ENCODE measurements around the gene PTPN13. TPM values are rescaled to one million over a fixed set of nuclear protein-coding genes. Genes with fewer than 3 reads are reported as not detected.
"Not testable (repeated sequence)": the region's sequence is repeated elsewhere in the genome, so short reads cannot be mapped to it uniquely, and the experiment has no call there.

PTPN13 gene
- total and polyA plus RNA-seq, 12 donors: 0.70 to 5.5 (median 2.7) TPM

DNA sequence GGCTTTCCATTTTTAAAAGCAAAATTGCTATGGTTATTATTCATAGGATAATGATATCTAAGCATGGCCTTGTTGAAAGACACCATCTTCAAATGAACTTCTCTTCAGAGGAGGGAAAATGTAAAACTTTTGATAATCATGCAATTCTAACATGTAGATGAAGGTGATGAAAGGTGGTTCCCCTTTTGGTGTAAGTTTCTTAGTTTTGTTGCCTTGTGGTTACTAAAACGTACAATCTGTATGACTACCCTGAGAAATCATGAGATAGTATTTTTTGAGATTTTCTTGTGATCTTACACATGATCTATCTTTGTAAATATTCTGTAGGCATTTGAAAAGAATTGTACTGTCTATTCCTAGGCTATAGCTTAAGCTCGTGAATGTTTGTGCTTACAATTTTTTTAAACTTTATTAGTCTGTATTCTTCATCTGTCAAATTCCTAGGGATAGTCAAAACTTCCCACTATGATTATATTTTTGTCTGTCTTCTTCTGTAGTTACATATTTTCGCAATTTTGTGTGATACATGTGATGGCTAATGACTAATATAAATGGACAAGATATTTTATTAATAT lies 47.5 kb downstream of the PTPN13 start:
- TF ChIP-seq, protein P1, sequence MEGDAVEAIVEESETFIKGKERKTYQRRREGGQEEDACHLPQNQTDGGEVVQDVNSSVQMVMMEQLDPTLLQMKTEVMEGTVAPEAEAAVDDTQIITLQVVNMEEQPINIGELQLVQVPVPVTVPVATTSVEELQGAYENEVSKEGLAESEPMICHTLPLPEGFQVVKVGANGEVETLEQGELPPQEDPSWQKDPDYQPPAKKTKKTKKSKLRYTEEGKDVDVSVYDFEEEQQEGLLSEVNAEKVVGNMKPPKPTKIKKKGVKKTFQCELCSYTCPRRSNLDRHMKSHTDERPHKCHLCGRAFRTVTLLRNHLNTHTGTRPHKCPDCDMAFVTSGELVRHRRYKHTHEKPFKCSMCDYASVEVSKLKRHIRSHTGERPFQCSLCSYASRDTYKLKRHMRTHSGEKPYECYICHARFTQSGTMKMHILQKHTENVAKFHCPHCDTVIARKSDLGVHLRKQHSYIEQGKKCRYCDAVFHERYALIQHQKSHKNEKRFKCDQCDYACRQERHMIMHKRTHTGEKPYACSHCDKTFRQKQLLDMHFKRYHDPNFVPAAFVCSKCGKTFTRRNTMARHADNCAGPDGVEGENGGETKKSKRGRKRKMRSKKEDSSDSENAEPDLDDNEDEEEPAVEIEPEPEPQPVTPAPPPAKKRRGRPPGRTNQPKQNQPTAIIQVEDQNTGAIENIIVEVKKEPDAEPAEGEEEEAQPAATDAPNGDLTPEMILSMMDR (IDR thresholded peaks at IDR 0.05): no peak
- WGBS, 2 donors: 79 to 84% methylated on average over 3 of the region's 3 CpGs
- H3K4me3 ChIP-seq: no peak overlapping the region
- H3K27ac ChIP-seq: no peak overlapping the region
- no peaks in the 10 kb centered on the region for H3K4me1 ChIP-seq
- DNase-seq: no peak
- intact Hi-C loops (cut with DNase I): no loop called here
- no peaks in the 10 kb centered on the region for H3K27me3 ChIP-seq
- H3K36me3 ChIP-seq: peaks cover 0 to under 1% (median 0%) of the 10 kb centered on the region in 9 donors
- peaks cover 0 to 5% (median 0%) of the 10 kb centered on the region in 11 donors for H3K9me3 ChIP-seq
- ATAC-seq: no peak

DNA sequence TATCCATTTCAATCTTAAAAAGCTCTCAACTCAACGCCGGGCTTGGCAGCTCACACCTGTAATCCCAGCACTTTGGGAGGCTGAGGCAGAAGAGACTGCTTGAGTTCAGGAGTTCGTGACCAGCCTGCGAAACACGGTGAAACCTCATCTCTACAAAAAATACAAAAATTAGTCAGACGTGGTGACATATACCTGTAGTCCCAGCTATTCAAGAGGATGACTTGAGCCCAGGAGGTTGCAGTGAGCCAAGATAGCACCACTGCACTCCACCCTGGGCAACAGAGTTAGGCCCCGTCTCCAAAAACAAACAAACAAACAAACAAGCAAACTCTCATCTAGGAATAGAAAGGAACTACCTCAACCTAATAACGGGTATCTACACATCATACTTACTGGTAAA lies 50.8 kb downstream of the PTPN13 start:
- no peaks in the 10 kb centered on the region for H3K36me3 ChIP-seq
- intact Hi-C loops (cut with DNase I): no loop called here
- WGBS, 2 donors: 90 to 91% methylated on average over 8 of the region's 8 CpGs
- H3K9me3 ChIP-seq: peaks cover 0 to 21% (median 16%) of the 10 kb centered on the region in 11 donors
- no peak overlapping the region for H3K27ac ChIP-seq
- TF ChIP-seq, protein P1 (IDR thresholded peaks at IDR 0.05): no peak
- no peak overlapping the region for H3K4me3 ChIP-seq
- ATAC-seq (no peak), DNase-seq (no peak)
- H3K4me1 ChIP-seq: no peaks in the 10 kb centered on the region
- H3K27me3 ChIP-seq: no peaks in the 10 kb centered on the region

- TF ChIP-seq, protein P1 (IDR thresholded peaks at IDR 0.05): no peak
- Histone ChIP-seq H3K27ac (no peak overlapping the region), H3K27me3 (no peaks in the 10 kb centered on the region), H3K36me3 (no peaks in the 10 kb centered on the region), H3K4me1 (no peaks in the 10 kb centered on the region), H3K4me3 (no peak overlapping the region), H3K9me3 (peaks cover 0 to 81% (median 47%) of the 10 kb centered on the region in 11 donors)
- intact Hi-C loops (cut with DNase I): no loop called here
- 94% methylated on average over 1 of the region's 1 CpG for WGBS, 2 donors
- DNase-seq: no peak
- no peak for ATAC-seq
Measured at GRCh38 chr4:86652332-86652932, 58.3 kb downstream of the PTPN13 start.

DNA sequence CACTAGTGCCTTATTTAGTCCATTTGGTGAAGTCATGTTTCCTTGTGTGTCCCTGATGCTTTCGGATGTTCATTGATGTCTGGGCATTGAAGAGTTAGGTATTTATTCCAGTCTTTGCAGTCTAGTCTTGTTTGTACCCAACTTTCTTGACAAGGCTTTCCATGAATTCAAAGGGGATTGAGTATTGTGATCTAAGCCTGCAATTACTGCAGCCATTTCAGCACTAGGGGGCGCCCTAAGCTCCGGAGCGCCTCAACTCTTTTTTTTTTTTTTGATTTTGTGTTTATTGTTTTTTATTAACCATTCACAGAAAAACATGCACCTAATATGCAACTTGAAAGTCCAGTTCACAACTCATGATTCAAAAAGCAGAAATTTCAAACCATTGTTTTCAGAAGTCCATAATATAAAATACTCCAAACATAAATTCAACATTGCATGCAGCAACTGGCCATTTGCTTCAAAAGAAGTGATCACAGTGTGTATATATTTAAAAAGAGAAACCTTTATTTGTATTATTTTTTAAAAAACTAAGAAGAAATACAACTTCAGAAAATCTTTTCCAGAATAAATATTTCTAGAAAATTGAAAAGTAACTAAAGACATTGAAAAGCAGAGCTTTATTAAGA lies 59.2 kb downstream of the PTPN13 start:
- ATAC-seq: no peak

DNA sequence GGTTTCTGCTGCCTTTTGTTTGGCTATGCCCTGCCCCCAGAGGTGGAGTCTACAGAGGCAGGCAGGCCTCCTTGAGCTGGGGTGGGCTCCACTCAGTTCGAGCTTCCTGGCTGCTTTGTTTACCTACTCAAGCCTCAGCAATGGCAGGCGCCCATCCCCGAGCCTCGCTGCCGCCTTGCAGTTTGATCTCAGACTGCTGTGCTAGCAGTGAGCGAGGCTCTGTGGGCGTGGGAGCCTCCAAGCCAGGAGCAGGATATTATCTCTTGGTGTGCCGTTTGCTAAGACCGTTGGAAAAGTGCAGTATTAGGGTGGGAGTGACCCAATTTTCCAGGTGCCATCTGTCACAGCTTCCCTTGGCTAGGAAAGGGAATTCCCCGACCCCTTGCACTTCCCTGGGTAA lies 62.7 kb downstream of the PTPN13 start:
- WGBS, 2 donors: 89 to 91% methylated on average over 10 of the region's 10 CpGs
- not testable (repeated sequence) for DNase-seq

More for the DNA sequence above, 59.2 kb downstream of the PTPN13 start:
- Histone ChIP-seq H3K9me3 (peaks cover 0 to 77% (median 43%) of the 10 kb centered on the region in 11 donors), H3K27me3 (no peaks in the 10 kb centered on the region), H3K27ac (no peak overlapping the region), H3K36me3 (no peaks in the 10 kb centered on the region), H3K4me1 (no peaks in the 10 kb centered on the region), H3K4me3 (no peak overlapping the region)
- TF ChIP-seq, protein P1 (IDR thresholded peaks at IDR 0.05): peak in 2 of 9 donors; percentile 20 to 35
- WGBS, 2 donors: 78 to 84% methylated on average over 4 of the region's 4 CpGs
- DNase-seq: no peak
- intact Hi-C loops (cut with DNase I): no loop called here

More for the DNA sequence above, 62.7 kb downstream of the PTPN13 start:
- peaks cover 0 to 43% (median 15%) of the 10 kb centered on the region in 11 donors for H3K9me3 ChIP-seq
- H3K4me3 ChIP-seq; H3K4me1 ChIP-seq; H3K36me3 ChIP-seq; intact Hi-C loops (cut with DNase I); ATAC-seq; H3K27ac ChIP-seq; H3K27me3 ChIP-seq: not testable (repeated sequence)

All from heart right ventricle (tissue), 16 donors.